K562 (cell line): ENCODE measurements around the gene APOM. TPM values are rescaled to one million over a fixed set of nuclear protein-coding genes. Genes with fewer than 3 reads are reported as not detected.
A peak's percentile ranks its signal among the peaks of the same experiment; 100 is the strongest.

Experiments used
- ATF6 ChIP-seq: sonication (generic); formaldehyde crosslinking; IDR thresholded peaks from 2 replicates; pipeline ENCODE4 v1.4.0; 2020; ENCODE audit warnings: mild to moderate bottlenecking, missing genetic modification reagents
- CCAR2 ChIP-seq: fragments of 200-400 bp; formaldehyde crosslinking; IDR thresholded peaks from 2 replicates; pipeline ENCODE4 v1.6.1; 2017; ENCODE audit warnings: mild to moderate bottlenecking, low read depth, low read length
- CEBPZ ChIP-seq: fragments of 150-350 bp; IDR thresholded peaks from 2 replicates; pipeline ENCODE4 v1.6.1; 2014; ENCODE audit warnings: low read depth, mild to moderate bottlenecking, low read length, borderline replicate concordance
- CUX1 ChIP-seq: fragments of 200-800 bp; sonication (Bioruptor generic); IDR thresholded peaks from 2 replicates; pipeline ENCODE4 v1.6.1; 2016; ENCODE audit warnings: missing genetic modification characterization, missing compliant biosample characterization
- EHMT2 ChIP-seq: fragments of 450-650 bp; IDR thresholded peaks from 2 replicates; pipeline ENCODE4 v1.6.1; 2018; ENCODE audit warnings: antibody characterized with exemption
- FOS ChIP-seq: IDR thresholded peaks from 3 replicates; pipeline ENCODE4 v1.6.1; 2011; ENCODE audit not compliant: insufficient read length; ENCODE audit errors: extremely low read depth
- HDAC2 ChIP-seq: fragments of 450-650 bp; IDR thresholded peaks from 2 replicates; pipeline ENCODE4 v1.6.1; 2016; ENCODE audit warnings: mild to moderate bottlenecking
- MECOM ChIP-seq: fragments of 250-450 bp; sonication (Bioruptor Pico); IDR thresholded peaks from 2 replicates; pipeline ENCODE4 v1.8.0; 2022; ENCODE audit warnings: inconsistent platforms
- RBM22 ChIP-seq: fragments of 200-400 bp; formaldehyde crosslinking; IDR thresholded peaks from 2 replicates; pipeline ENCODE4 v1.6.1; 2018; ENCODE audit warnings: low read length, low read depth; ENCODE audit not compliant: poor library complexity, severe bottlenecking
- ZNF165 ChIP-seq: fragments of 250-450 bp; sonication (Bioruptor Pico); IDR thresholded peaks from 2 replicates; pipeline ENCODE4 v1.4.0; 2020; ENCODE audit warnings: borderline replicate concordance
- ZNF699 ChIP-seq: fragments of 250-450 bp; sonication (Bioruptor Pico); IDR thresholded peaks from 2 replicates; pipeline ENCODE4 v1.8.0; 2021; ENCODE audit warnings: mild to moderate bottlenecking, moderate library complexity; ENCODE audit not compliant: insufficient replicate concordance
- polyA plus RNA-seq, 8 experiments: library from polyadenylated mRNA; depleted of rRNA in 4 of 8; stranded (reverse) in 5 of 8; unstranded in 3 of 8; fragments of >200 nt; fragmentation: Nextera tagmentation in 2 of 8; fragmentation: Illumina TruSeq in 1 of 8; extraction: Ambion mirVana in 2 of 8; extraction: Trizol in 1 of 8; gene quantifications; 2 replicates each; pipeline versions ENCODE4 v1.2.1 to v1.2.3, GENCODE V29; 2011 to 2014; ENCODE audit warnings: inconsistent platforms in 1 of 8, missing spikeins in 1 of 8
- total RNA-seq, 7 experiments: library from RNA; depleted of rRNA in 6 of 7; stranded (reverse); fragments of >200 nt in 6 of 7; fragmentation: Illumina TruSeq in 2 of 7; extraction: Trizol in 2 of 7; gene quantifications; 2 replicates each; pipeline versions ENCODE4 v1.2.1 to v1.2.3, GENCODE V29; 2011 to 2021; ENCODE audit warnings: low replicate concordance in 1 of 7
- TF ChIP-seq, protein P1 (sequence below): IDR thresholded peaks from 2 replicates; pipeline ENCODE4 v1.6.1; 2016; ENCODE audit warnings: missing genetic modification characterization, missing compliant biosample characterization

Gene APOM
- total and polyA plus RNA-seq, 9 of the 15 experiments (the other 6 are each of a cell fraction or from before 2014, with no cell fraction given): 5.7 to 24.3 (median 10.4) TPM

- TF ChIP-seq ZNF699 (CRISPR knock-in tag) (no peak), CUX1 (CRISPR knock-in tag) (no peak), ZNF165 (CRISPR knock-in tag) (no peak), CEBPZ (no peak), HDAC2 (0 out of 2 replicates have a peak, but pooled peaks have one; percentile 93), CCAR2 (no peak), ATF6 (no peak), MECOM (no peak), RBM22 (no peak), EHMT2 (no peak), FOS (no peak)
- TF ChIP-seq, protein P1, sequence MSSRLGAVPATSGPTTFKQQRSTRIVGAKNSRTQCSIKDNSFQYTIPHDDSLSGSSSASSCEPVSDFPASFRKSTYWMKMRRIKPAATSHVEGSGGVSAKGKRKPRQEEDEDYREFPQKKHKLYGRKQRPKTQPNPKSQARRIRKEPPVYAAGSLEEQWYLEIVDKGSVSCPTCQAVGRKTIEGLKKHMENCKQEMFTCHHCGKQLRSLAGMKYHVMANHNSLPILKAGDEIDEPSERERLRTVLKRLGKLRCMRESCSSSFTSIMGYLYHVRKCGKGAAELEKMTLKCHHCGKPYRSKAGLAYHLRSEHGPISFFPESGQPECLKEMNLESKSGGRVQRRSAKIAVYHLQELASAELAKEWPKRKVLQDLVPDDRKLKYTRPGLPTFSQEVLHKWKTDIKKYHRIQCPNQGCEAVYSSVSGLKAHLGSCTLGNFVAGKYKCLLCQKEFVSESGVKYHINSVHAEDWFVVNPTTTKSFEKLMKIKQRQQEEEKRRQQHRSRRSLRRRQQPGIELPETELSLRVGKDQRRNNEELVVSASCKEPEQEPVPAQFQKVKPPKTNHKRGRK (tag): no peak
Observed at GRCh38 chr6:31651602-31652191, 4.0 kb upstream of the APOM start (continued).
